Spleen (tissue), 11 donors: Measurements from ENCODE around the gene ETV6. TPM values are rescaled to one million over a fixed set of nuclear protein-coding genes. Genes with fewer than 3 reads are reported as not detected.

ENCODE experiments used
- DNase-seq: peaks from one replicate; pipeline ENCODE4 v3.0.0-alpha.2; 2020
- H3K27ac ChIP-seq, 8 donors: fragments of 200-600 bp; sonication (generic) in 7 of 8; 1 replicate in 4 of 8; 2 replicates in 4 of 8; pipeline versions ENCODE4 v1.5.0 to v1.8.0; 2016 to 2021; ENCODE audit warnings: inconsistent platforms in 4 of 8, mild to moderate bottlenecking in 4 of 8, moderate library complexity in 1 of 8
- H3K27me3 ChIP-seq, 7 donors: fragments of 200-600 bp; sonication (generic) in 6 of 7; replicated peaks in 1 of 7; 1 replicate in 4 of 7; 2 replicates in 3 of 7; pipeline versions ENCODE4 v1.5.0 to v1.8.0; 2016 to 2021; ENCODE audit warnings: inconsistent platforms in 3 of 7, mild to moderate bottlenecking in 1 of 7
- H3K36me3 ChIP-seq, 6 donors: fragments of 200-600 bp; sonication (generic) in 5 of 6; 1 replicate in 4 of 6; 2 replicates in 2 of 6; pipeline versions ENCODE4 v1.5.0 to v1.8.0; 2016 to 2021; ENCODE audit warnings: inconsistent platforms in 2 of 6
- H3K4me1 ChIP-seq, 6 donors: fragments of 200-600 bp; sonication (generic) in 5 of 6; 1 replicate in 3 of 6; 2 replicates in 3 of 6; pipeline versions ENCODE4 v1.5.0 to v1.8.0; 2016 to 2021; ENCODE audit warnings: inconsistent platforms in 3 of 6
- H3K4me3 ChIP-seq, 8 donors: fragments of 200-600 bp; sonication (generic) in 7 of 8; 1 replicate in 4 of 8; 2 replicates in 4 of 8; pipeline versions ENCODE4 v1.5.0 to v1.8.0; 2016 to 2021; ENCODE audit warnings: inconsistent platforms in 4 of 8, mild to moderate bottlenecking in 4 of 8, moderate library complexity in 2 of 8
- H3K9me3 ChIP-seq, 8 donors: fragments of 200-600 bp; sonication (generic) in 7 of 8; 1 replicate in 4 of 8; 2 replicates in 4 of 8; pipeline versions ENCODE4 v1.5.0 to v1.8.0; 2016 to 2021; ENCODE audit warnings: inconsistent platforms in 4 of 8
- POLR2A ChIP-seq, 3 donors: fragments of 450-650 bp; IDR thresholded peaks; one replicate each; pipeline ENCODE4 v1.5.1; 2017; ENCODE audit warnings: antibody characterized with exemption in 3 of 3, mild to moderate bottlenecking in 1 of 3
- POLR2AphosphoS5 ChIP-seq, 3 donors: sonication (generic); formaldehyde crosslinking; IDR thresholded peaks; one replicate each; pipeline ENCODE4 v1.5.1; 2017; ENCODE audit warnings: antibody characterized with exemption in 3 of 3
- WGBS, 5 donors: extraction: QIAGEN DNeasy Blood & Tissue Kit in 3 of 5; methylation state at CpG; one replicate each; pipeline versions ENCODE4 v1.1.5 to v1.1.7; 2013 to 2018; 5-methylcytosine and 5-hydroxymethylcytosine counted together
- intact Hi-C: fragments of 100-400 bp; cut with DNase I; formaldehyde crosslinking; loops from one replicate; pipeline ENCODE4 v1.15.0; 2023; ENCODE audit warnings: low total_unique reads
- polyA plus RNA-seq, 3 donors: library from polyadenylated mRNA; stranded (reverse); fragments of 200-250 nt; gene quantifications; one replicate each; pipeline ENCODE4 v1.2.1, GENCODE V29; 2013
- total RNA-seq, 7 donors: library from RNA; depleted of rRNA in 3 of 7; stranded (reverse); fragments of >200 nt in 3 of 7; fragmentation: NEBNext Ultra II Directional in 4 of 7; extraction: Animal tissue kit (Norgen Biotek cat#: 25700) in 4 of 7; gene quantifications; one replicate each; pipeline versions ENCODE4 v1.1.0 to v1.2.1, GENCODE V29; 2016 to 2021
- TF ChIP-seq, protein P1 (sequence below), 11 experiments: fragments of 200-600 bp in 7 of 11; fragments of 450-650 bp in 4 of 11; sonication (generic) in 4 of 11; IDR thresholded peaks in 8 of 11; conservative IDR thresholded peaks in 3 of 11; 1 replicate in 7 of 11; 2 replicates in 4 of 11; pipeline versions ENCODE4 v1.4.0 to v1.8.0; 2016 to 2021; ENCODE audit warnings: antibody characterized with exemption in 11 of 11, inconsistent platforms in 4 of 11, mild to moderate bottlenecking in 1 of 11
- donor health status: healthy with polysubstance abuse.
- donor health status: DM: no; HTN: no; CAD: no; lungs with moderate emphysema.
- donor health status: DM: no; HTN: no; CAD: no.
- donor health status: Bipolar disorder and iron deficiency.
- donor health status: healthy.
- donor health status: DM: no; HTN: no; CAD: no.
- donor health status: DM: yes; HTN: yes; CAD: no.

Gene ETV6
- total and polyA plus RNA-seq, 10 donors: 7.2 to 116 (median 57.8) TPM

GRCh38 chr12:11712491-11712890 is 63.0 kb downstream of the ETV6 start:
- Histone ChIP-seq H3K4me1 (peaks cover 3 to 96% (median 44%) of the 10 kb centered on the region in 6 donors), H3K36me3 (peaks cover 0 to 15% (median 0%) of the 10 kb centered on the region in 6 donors), H3K27ac (peak overlapping the region in 2 of 8 donors; percentile 47 to 59), H3K4me3 (no peak overlapping the region), H3K27me3 (no peaks in the 10 kb centered on the region), H3K9me3 (no peaks in the 10 kb centered on the region)
- DNase-seq: no peak
- TF ChIP-seq POLR2A (IDR thresholded peaks at IDR 0.05): no peak
- TF ChIP-seq, protein P1, sequence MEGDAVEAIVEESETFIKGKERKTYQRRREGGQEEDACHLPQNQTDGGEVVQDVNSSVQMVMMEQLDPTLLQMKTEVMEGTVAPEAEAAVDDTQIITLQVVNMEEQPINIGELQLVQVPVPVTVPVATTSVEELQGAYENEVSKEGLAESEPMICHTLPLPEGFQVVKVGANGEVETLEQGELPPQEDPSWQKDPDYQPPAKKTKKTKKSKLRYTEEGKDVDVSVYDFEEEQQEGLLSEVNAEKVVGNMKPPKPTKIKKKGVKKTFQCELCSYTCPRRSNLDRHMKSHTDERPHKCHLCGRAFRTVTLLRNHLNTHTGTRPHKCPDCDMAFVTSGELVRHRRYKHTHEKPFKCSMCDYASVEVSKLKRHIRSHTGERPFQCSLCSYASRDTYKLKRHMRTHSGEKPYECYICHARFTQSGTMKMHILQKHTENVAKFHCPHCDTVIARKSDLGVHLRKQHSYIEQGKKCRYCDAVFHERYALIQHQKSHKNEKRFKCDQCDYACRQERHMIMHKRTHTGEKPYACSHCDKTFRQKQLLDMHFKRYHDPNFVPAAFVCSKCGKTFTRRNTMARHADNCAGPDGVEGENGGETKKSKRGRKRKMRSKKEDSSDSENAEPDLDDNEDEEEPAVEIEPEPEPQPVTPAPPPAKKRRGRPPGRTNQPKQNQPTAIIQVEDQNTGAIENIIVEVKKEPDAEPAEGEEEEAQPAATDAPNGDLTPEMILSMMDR (IDR thresholded peaks at IDR 0.05 in 8 of 11, conservative IDR thresholded peaks at IDR 0.05 in 3 of 11): no peak
- 92 to 96% (median 96%) methylated on average over 6 of the region's 6 CpGs for WGBS, 5 donors
- intact Hi-C loops: no loop called here

GRCh38 chr12:11713202-11713601 is 63.7 kb downstream of the ETV6 start:
- Histone ChIP-seq H3K4me3 (no peak overlapping the region), H3K27ac (no peak overlapping the region), H3K36me3 (peaks cover 0 to 15% (median 0%) of the 10 kb centered on the region in 6 donors), H3K9me3 (no peaks in the 10 kb centered on the region), H3K27me3 (no peaks in the 10 kb centered on the region), H3K4me1 (peaks cover 3 to 98% (median 45%) of the 10 kb centered on the region in 6 donors)
- 75 to 87% (median 81%) methylated on average over 4 of the region's 4 CpGs for WGBS, 5 donors
- no peak for TF ChIP-seq POLR2A (IDR thresholded peaks at IDR 0.05)
- TF ChIP-seq, protein P1 (IDR thresholded peaks at IDR 0.05 in 8 of 11, conservative IDR thresholded peaks at IDR 0.05 in 3 of 11): no peak
- TF ChIP-seq POLR2AphosphoS5 (IDR thresholded peaks at IDR 0.05): no peak
- intact Hi-C loops: no loop called here
- DNase-seq: no peak

DNA sequence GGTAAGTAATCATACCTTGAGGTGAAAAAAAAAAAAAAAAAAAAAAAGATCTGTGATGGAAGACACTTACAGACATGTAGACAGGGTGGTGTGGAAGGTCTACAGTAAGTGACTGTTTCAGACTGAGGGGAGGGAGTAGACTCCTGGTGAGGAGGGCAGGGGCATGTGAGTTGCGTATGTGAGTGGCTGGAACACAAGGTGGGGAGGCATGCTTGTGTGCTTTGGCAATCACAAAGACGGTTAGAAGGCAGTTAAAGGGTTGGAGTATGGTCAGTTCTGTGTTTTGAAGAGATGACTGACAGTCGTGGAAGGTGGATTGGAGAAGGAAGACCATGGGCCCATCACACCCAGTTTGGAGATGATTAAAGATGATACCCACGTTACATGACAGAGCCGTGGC is 65.2 kb downstream of the ETV6 start:
- Histone ChIP-seq H3K4me1 (peaks cover 11 to 98% (median 53%) of the 10 kb centered on the region in 6 donors), H3K9me3 (no peaks in the 10 kb centered on the region), H3K4me3 (no peak overlapping the region), H3K36me3 (peaks cover 0 to 15% (median 0%) of the 10 kb centered on the region in 6 donors), H3K27me3 (no peaks in the 10 kb centered on the region), H3K27ac (no peak overlapping the region)
- no peak for TF ChIP-seq POLR2AphosphoS5 (IDR thresholded peaks at IDR 0.05)
- TF ChIP-seq, protein P1 (IDR thresholded peaks at IDR 0.05 in 8 of 11, conservative IDR thresholded peaks at IDR 0.05 in 3 of 11): no peak
- intact Hi-C loops: no loop called here
- DNase-seq: no peak
- 64 to 85% (median 71%) methylated on average over 5 of the region's 5 CpGs for WGBS, 5 donors

DNA sequence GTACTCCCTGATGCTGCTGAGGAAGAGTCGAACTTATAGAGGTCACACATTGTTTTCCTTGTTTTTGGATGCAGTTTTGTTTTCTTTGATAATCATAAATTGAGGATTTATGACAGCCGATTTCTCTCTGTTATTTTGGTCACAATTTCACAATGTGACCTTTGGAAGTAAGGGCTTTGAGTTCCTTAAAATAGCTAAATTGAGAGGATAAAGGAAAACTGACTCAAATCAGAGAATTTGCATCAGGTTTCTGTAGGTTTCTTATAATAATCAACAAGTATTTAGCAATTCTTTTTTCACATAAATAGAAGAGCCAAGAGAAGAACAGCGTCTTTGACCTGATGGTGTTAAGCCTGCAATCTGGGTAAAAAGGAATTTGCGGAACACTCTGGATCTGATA is 66.1 kb downstream of the ETV6 start:
- peaks cover 12 to 99% (median 60%) of the 10 kb centered on the region in 6 donors for H3K4me1 ChIP-seq
- H3K36me3 ChIP-seq: peaks cover 0 to 15% (median 0%) of the 10 kb centered on the region in 6 donors
- DNase-seq: no peak
- H3K27me3 ChIP-seq: no peaks in the 10 kb centered on the region
- no peak overlapping the region for H3K4me3 ChIP-seq
- TF ChIP-seq, protein P1 (IDR thresholded peaks at IDR 0.05 in 8 of 11, conservative IDR thresholded peaks at IDR 0.05 in 3 of 11): no peak
- TF ChIP-seq POLR2AphosphoS5 (IDR thresholded peaks at IDR 0.05): no peak
- TF ChIP-seq POLR2A (IDR thresholded peaks at IDR 0.05): no peak
- H3K27ac ChIP-seq: no peak overlapping the region
- intact Hi-C loops: no loop called here
- H3K9me3 ChIP-seq: no peaks in the 10 kb centered on the region
- 80 to 85% (median 84%) methylated on average over 4 of the region's 4 CpGs for WGBS, 5 donors
